ENCODE results near the gene CREG1. TPM values are rescaled to one million over a fixed set of nuclear protein-coding genes. Genes with fewer than 3 reads are reported as not detected.
"Not testable (repeated sequence)": the region's sequence is repeated elsewhere in the genome, so short reads cannot be mapped to it uniquely, and the experiment has no call there.

Gene CREG1
- total RNA-seq, 1 donor from 2014 or later = 36.0 TPM

DNA sequence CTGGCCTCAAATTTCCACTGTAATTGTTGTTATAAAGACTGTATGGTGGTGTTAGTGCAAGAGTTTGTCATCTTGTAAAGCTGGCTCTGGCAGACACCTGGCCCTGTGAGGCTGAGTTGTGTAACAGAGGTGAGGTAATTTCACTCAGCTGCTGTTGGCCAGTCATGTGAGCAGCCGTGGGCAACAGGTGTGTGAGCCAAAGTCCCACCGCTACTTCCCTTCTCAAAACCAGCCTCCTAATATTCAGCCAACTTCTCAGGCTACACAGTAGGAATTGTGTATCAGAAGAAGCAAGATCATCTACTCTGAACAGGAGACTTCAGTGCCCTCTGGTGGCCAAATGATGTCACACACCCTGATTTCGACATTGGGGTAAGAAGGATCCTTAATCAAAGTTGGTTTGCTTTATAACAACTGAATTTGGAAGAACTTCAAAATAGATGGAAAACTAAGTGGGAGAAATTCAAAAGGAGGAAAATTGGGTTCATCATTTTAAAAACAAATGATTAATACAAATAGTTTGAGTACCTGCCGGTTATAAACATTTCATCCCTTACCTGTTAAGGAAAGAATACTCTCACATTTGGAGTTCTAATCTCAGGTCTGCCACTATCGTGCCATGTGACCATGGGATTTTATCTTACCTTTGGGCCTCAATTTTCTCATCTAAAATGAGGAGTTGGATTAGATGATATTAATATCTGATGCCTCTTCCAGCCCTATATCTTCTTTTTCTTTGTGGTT is 2.6 kb upstream of the CREG1 start:
- peak; percentile 66 for FAIRE-seq
- no peak for TF ChIP-seq EZH2 (IDR thresholded peaks at IDR 0.05; ENCODE audit: insufficient read depth, low read length)
- peak; percentile 88 for TF ChIP-seq CTCF (IDR thresholded peaks at IDR 0.05; ENCODE audit: insufficient read depth, low read depth, low read length)

DNA sequence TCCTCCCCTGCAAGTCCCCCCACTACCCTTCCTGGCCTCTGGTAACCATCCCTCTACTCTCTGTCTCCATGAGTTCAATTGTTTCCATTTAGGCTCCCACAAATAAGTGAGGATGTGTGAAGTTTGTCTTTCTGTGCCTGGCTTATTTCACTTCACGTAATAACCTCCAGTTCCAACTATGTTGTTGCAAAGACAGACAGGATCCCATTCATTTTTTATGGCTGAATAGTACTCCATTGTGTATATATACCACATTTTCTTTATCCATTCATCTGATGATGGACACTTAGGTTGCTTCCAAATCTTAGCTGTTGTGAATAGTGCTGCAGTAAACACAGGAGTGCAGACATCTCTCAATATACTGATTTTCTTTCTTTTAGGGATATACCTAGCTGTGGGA is 1.5 kb upstream of the CREG1 start:
- H4K20me1 ChIP-seq (ENCODE audit: insufficient read depth, low read length); H3K27me3 ChIP-seq (ENCODE audit: insufficient read depth, low read length); H3K4me1 Mint-ChIP-seq (ENCODE audit: low read depth, unreplicated experiment); H3K27ac ChIP-seq (ENCODE audit: low read depth, low read length); H3K27ac Mint-ChIP-seq (ENCODE audit: unreplicated experiment); H3K4me1 ChIP-seq (ENCODE audit: insufficient read depth, low read length); H3K9me3 Mint-ChIP-seq (ENCODE audit: unreplicated experiment); H3K9me3 ChIP-seq (ENCODE audit: insufficient read depth, low read depth, low read length); H3K36me3 Mint-ChIP-seq (ENCODE audit: low read depth, unreplicated experiment); H2AFZ ChIP-seq (ENCODE audit: low read depth, low read length); H3K36me3 ChIP-seq (ENCODE audit: insufficient read depth, low read length); H3K79me2 ChIP-seq (ENCODE audit: insufficient read depth, low read length); H3K4me3 ChIP-seq (ENCODE audit: insufficient read depth, low read depth, low read length); H3K9ac ChIP-seq (ENCODE audit: low read length); DNase-seq (ENCODE audit: low read depth); FAIRE-seq; H3K4me3 Mint-ChIP-seq (ENCODE audit: unreplicated experiment); H3K4me2 ChIP-seq (ENCODE audit: low read length): not testable (repeated sequence)
- peaks cover 12% of the 10 kb centered on the region for H3K27me3 Mint-ChIP-seq (ENCODE audit: low read depth, unreplicated experiment)

More for the DNA sequence above, 2.6 kb upstream of the CREG1 start:
- Histone ChIP-seq H3K4me2 (ENCODE audit: low read length) (no peak overlapping the region), H3K4me3 (ENCODE audit: insufficient read depth, low read depth, low read length) (no peak overlapping the region), H3K4me1 (ENCODE audit: insufficient read depth, low read length) (peaks cover 9% of the 10 kb centered on the region), H3K9me3 (ENCODE audit: insufficient read depth, low read depth, low read length) (no peaks in the 10 kb centered on the region), H3K36me3 (ENCODE audit: insufficient read depth, low read length) (no peaks in the 10 kb centered on the region), H3K27ac (ENCODE audit: low read depth, low read length) (no peak overlapping the region), H2AFZ (ENCODE audit: low read depth, low read length) (no peak overlapping the region), H3K79me2 (ENCODE audit: insufficient read depth, low read length) (no peaks in the 10 kb centered on the region), H3K27me3 (ENCODE audit: insufficient read depth, low read length) (peaks cover 5% of the 10 kb centered on the region), H3K9ac (ENCODE audit: low read length) (no peak overlapping the region), H4K20me1 (ENCODE audit: insufficient read depth, low read length) (no peaks in the 10 kb centered on the region)
- no peaks in the 10 kb centered on the region for H3K36me3 Mint-ChIP-seq (ENCODE audit: low read depth, unreplicated experiment)
- peaks cover 7% of the 10 kb centered on the region for H3K27me3 Mint-ChIP-seq (ENCODE audit: low read depth, unreplicated experiment)
- no peaks in the 10 kb centered on the region for H3K4me1 Mint-ChIP-seq (ENCODE audit: low read depth, unreplicated experiment)
- H3K4me3 Mint-ChIP-seq (ENCODE audit: unreplicated experiment) = no peak overlapping the region
- H3K27ac Mint-ChIP-seq (ENCODE audit: unreplicated experiment) = no peak overlapping the region
- peak; percentile 37 for DNase-seq (ENCODE audit: low read depth)
- H3K9me3 Mint-ChIP-seq (ENCODE audit: unreplicated experiment) = no peaks in the 10 kb centered on the region

- H4K20me1 ChIP-seq (ENCODE audit: insufficient read depth, low read length) = no peaks in the 10 kb centered on the region
- peak overlapping the region; percentile 94 for H2AFZ ChIP-seq (ENCODE audit: low read depth, low read length)
- no peak overlapping the region for H3K27ac ChIP-seq (ENCODE audit: low read depth, low read length)
- H3K36me3 ChIP-seq (ENCODE audit: insufficient read depth, low read length) = no peaks in the 10 kb centered on the region
- FAIRE-seq = no peak
- no peak for DNase-seq (ENCODE audit: low read depth)
- H3K9me3 Mint-ChIP-seq (ENCODE audit: unreplicated experiment) = no peaks in the 10 kb centered on the region
- H3K79me2 ChIP-seq (ENCODE audit: insufficient read depth, low read length) = no peaks in the 10 kb centered on the region
- no peak for TF ChIP-seq EZH2 (IDR thresholded peaks at IDR 0.05; ENCODE audit: insufficient read depth, low read length)
- no peak for TF ChIP-seq CTCF (IDR thresholded peaks at IDR 0.05; ENCODE audit: insufficient read depth, low read depth, low read length)
- peaks cover 12% of the 10 kb centered on the region for H3K27me3 Mint-ChIP-seq (ENCODE audit: low read depth, unreplicated experiment)
- H3K4me3 Mint-ChIP-seq (ENCODE audit: unreplicated experiment) = peak overlapping the region; percentile 87
- no peak overlapping the region for H3K27ac Mint-ChIP-seq (ENCODE audit: unreplicated experiment)
- no peaks in the 10 kb centered on the region for H3K9me3 ChIP-seq (ENCODE audit: insufficient read depth, low read depth, low read length)
- peak overlapping the region; percentile 90 for H3K4me2 ChIP-seq (ENCODE audit: low read length)
- H3K4me1 Mint-ChIP-seq (ENCODE audit: low read depth, unreplicated experiment) = no peaks in the 10 kb centered on the region
- H3K9ac ChIP-seq (ENCODE audit: low read length) = peak overlapping the region; percentile 35
- H3K4me1 ChIP-seq (ENCODE audit: insufficient read depth, low read length) = peaks cover 9% of the 10 kb centered on the region
- no peaks in the 10 kb centered on the region for H3K27me3 ChIP-seq (ENCODE audit: insufficient read depth, low read length)
- no peaks in the 10 kb centered on the region for H3K36me3 Mint-ChIP-seq (ENCODE audit: low read depth, unreplicated experiment)
- peak overlapping the region; percentile 56 for H3K4me3 ChIP-seq (ENCODE audit: insufficient read depth, low read depth, low read length)
Observed at GRCh38 chr1:167554028-167554779, 642 bp upstream of the CREG1 start.
